Neural cell (in vitro differentiated cells): Measurements from ENCODE around the gene COPZ1.

Experiments used
- CTCF ChIP-seq: fragments of 450-650 bp; IDR thresholded peaks from 2 replicates; pipeline ENCODE4 v1.5.1; 2014; ENCODE audit warnings: antibody characterized with exemption, mild to moderate bottlenecking, moderate library complexity; ENCODE audit not compliant: poor library complexity, severe bottlenecking
- EP300 ChIP-seq: fragments of 450-650 bp; conservative IDR thresholded peaks from 2 replicates; pipeline ENCODE4 v1.6.1; 2014; ENCODE audit warnings: antibody characterized with exemption, mild to moderate bottlenecking, moderate library complexity; ENCODE audit not compliant: poor library complexity, severe bottlenecking
- EZH2 ChIP-seq: fragments of 200-600, 300-800 bp; shearing (Covaris generic), sonication (generic); IDR thresholded peaks from 2 replicates; pipeline ENCODE4 v1.6.1; 2014; ENCODE audit warnings: antibody characterized with exemption, low read length, borderline replicate concordance, mild to moderate bottlenecking; ENCODE audit not compliant: insufficient read depth, poor library complexity, severe bottlenecking
- MXI1 ChIP-seq: fragments of 450-650 bp; conservative IDR thresholded peaks from 2 replicates; pipeline ENCODE4 v1.6.1; 2014; ENCODE audit warnings: antibody characterized with exemption, mild to moderate bottlenecking; ENCODE audit not compliant: poor library complexity, severe bottlenecking
- POLR2AphosphoS5 ChIP-seq: IDR thresholded peaks from 2 replicates; pipeline ENCODE4 v1.6.1; 2012
- RAD21 ChIP-seq: fragments of 450-650 bp; conservative IDR thresholded peaks from 2 replicates; pipeline ENCODE4 v1.6.1; 2014; ENCODE audit warnings: antibody characterized with exemption, mild to moderate bottlenecking, moderate library complexity
- REST ChIP-seq: IDR thresholded peaks from 2 replicates; pipeline ENCODE4 v1.6.1; 2012; ENCODE audit warnings: borderline replicate concordance
- SMC3 ChIP-seq: fragments of 450-650 bp; conservative IDR thresholded peaks from 2 replicates; pipeline ENCODE4 v1.6.1; 2014; ENCODE audit warnings: antibody characterized with exemption, mild to moderate bottlenecking, moderate library complexity; ENCODE audit not compliant: poor library complexity
- TAF1 ChIP-seq: IDR thresholded peaks from 2 replicates; pipeline ENCODE4 v1.6.1; 2012; ENCODE audit warnings: low read depth

GRCh38 chr12:54306925-54307741 is 17.8 kb upstream of the COPZ1 start:
- no peak for TF ChIP-seq REST
- TF ChIP-seq CTCF = no peak
- no peak for TF ChIP-seq EZH2
- TF ChIP-seq MXI1 = no peak
- no peak for TF ChIP-seq POLR2AphosphoS5
- TF ChIP-seq RAD21 = no peak
- no peak for TF ChIP-seq EP300
- no peak for TF ChIP-seq TAF1
- no peak for TF ChIP-seq SMC3
